A673 (cell line): Measurements from ENCODE around the gene EPB41.

ENCODE experiments used
- CTCF ChIP-seq: fragments of 300-800, 200-600 bp; sonication (generic); conservative IDR thresholded peaks from 2 replicates; pipeline ENCODE4 v1.5.1; 2017; ENCODE audit warnings: low read depth, mild to moderate bottlenecking, antibody characterized with exemption, low read length, moderate library complexity, mixed read lengths
- EZH2 ChIP-seq: fragments of 200-600 bp; sonication (generic); IDR thresholded peaks from 2 replicates; pipeline ENCODE4 v1.6.1; 2017; ENCODE audit warnings: borderline replicate concordance, low read depth, mild to moderate bottlenecking, mixed read lengths, antibody characterized with exemption, low read length; ENCODE audit not compliant: poor library complexity, severe bottlenecking

GRCh38 chr1:28890836-28891235 lies 23.5 kb upstream of the EPB41 start:
- TF ChIP-seq CTCF (no peak), EZH2 (no peak)
